HG02840 (cell line): ENCODE data around the gene UGT1A9.

Experiments used
- ATAC-seq: cut with Tn5 transposase; IDR thresholded peaks from one replicate; pipeline ENCODE4 v1.9.1; 2021; ENCODE audit warnings: mild to moderate bottlenecking, moderate library complexity, moderate number of reproducible peaks; ENCODE audit not compliant: unreplicated experiment, low FRiP score

Gene UGT1A9

DNA sequence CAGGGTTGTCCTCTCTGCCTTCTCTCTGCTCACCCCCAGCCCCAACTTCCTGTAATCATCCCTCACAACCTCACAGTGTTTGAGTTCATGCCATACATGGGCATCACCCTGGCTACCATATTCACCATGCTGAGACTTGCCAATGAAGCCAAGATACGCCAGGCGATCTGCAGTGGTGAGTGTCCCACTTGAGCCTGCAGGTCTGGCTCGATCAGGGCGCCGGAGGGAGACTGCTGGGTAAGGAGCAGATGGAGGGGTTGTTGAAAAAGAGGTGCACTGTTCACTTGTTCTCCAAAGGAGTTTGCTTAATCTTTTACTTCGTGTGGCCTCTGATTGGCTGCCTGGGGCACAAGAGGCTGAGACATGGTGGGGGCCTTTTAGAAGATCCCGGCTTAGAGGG lies 121.0 kb downstream of the UGT1A9 start:
- ATAC-seq = no peak

DNA sequence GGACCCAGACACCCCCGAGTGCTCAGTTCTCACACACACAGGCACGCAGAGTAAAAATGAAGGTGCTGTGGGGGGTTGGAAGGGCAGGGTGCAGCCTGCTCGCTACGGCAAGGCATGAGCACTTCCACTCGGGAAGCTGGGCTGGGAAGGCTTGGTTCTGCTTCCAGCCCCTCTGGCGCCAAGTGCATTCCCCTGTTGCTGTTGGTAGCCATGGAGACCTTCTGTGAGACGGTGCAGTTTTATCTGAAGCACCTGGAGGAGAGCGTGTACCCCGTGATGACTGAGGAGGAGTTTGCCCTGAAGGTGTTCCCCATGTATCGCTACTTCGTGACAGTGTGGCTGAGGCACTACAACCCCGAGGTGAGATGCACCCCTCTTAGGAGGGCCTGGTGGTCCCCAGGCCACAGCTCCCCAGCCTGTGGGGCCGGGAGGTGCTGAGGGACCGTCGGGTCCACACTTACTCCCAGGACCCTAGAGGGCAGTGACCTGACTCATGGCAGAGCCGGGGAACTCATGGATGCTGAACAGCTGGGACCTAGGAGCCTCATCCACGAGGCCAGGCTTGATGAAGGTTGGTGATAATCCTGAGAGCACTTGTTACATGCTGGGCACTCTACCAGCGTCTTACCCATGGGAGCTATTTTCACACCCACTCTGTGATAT lies 121.9 kb downstream of the UGT1A9 start:
- ATAC-seq = no peak

DNA sequence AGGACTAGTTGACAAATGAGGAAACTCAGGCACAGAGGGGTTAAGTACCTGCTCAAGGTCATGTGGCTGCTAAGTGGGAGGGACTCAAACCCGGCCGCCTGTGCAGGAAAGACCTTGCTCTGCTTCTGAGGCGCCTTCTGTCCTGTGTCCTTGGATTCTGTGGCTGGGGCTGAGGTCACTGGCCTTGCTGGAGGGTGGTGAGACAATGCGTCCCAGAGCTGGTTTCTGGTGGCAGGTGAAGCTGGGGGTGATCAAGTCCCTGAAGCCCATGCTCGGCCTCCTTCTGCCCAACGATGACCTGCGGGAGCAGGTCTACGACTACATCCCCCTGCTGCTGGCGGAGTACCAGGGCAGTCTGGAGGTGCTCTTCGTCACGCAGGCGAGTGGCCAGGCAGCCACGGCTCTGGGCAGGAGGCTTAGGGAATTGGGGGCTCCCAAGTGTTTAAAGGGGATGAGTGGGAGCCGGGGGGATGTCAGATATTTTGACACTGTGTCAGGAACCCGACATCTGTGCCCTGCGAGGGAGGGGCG lies 122.5 kb downstream of the UGT1A9 start:
- ATAC-seq = no peak

DNA sequence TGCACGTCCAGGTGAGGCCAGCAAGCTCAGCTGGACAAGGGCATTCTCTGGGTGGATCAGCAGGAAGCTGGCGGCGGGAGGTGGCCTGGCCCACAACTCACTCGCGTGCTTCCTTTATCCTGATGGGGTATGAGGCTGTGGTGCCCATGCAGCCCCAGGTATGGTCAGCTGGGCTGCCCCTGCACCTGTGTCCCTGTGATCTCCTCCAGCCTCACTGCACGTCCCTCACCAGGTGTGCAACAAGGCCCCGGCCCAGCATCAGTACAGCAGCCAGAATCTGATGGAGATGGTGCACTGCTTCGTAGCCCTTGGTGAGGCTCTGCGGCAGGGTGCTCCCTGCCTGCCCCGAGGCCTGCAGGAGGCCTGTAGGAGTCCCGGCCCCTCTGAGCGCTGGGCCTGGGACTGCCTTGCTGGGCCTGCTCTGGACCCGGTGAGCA lies 124.1 kb downstream of the UGT1A9 start:
- no peak for ATAC-seq

DNA sequence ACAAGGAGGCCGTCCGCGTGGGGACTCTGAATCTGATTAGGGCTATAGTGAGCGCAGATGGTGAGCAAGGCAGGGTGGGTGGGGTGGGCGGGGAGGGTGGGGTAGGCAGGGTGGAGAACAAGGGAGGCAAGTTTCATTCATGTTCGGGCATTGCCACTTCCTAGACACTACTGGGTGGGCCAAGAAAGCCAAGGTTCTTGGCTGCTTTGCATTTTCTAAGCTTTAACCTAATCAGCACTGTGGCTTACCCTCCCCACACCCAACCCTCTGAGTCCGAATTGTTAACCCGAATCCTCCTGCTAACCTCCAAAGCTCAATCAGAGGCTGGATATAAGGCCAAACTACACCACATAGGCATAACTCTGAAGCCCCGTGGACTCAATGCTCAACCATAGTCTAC lies 124.6 kb downstream of the UGT1A9 start:
- ATAC-seq = no peak

DNA sequence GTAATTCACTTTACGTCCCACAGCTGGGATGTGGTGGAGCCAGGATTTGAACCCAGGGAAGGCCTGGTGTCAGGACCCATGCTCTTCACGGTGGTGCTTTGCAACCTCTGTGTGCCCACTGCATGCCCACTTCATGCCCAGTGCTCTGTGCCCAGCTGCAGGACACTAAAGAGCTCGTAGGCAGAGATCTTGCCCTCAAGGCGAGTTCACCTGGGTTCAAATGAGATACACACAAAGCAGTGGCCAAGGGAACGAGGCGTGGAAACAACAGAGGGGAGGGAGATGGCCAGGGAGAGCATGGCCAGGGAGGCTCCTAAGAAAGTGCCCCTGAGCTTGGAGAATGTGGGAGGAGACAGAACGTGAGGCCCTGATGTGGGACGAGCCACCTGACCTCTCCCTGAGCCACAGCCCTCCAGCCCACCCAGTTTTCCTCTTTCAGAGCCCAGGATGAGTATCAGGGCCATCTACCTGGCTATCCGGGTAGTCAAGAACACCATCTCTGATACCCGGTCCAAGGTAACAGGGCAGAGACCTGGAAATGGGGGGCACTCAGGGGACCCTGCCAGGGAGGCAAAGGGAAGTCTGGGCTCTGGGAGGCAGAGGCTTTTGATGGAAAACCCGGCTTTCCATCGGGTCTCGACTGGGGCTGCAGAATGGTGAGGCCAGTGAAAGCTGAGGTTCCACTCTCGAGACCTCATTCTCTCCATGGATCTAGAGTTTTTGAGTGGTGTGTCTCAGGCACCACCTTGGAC lies 126.8 kb downstream of the UGT1A9 start:
- ATAC-seq = no peak

DNA sequence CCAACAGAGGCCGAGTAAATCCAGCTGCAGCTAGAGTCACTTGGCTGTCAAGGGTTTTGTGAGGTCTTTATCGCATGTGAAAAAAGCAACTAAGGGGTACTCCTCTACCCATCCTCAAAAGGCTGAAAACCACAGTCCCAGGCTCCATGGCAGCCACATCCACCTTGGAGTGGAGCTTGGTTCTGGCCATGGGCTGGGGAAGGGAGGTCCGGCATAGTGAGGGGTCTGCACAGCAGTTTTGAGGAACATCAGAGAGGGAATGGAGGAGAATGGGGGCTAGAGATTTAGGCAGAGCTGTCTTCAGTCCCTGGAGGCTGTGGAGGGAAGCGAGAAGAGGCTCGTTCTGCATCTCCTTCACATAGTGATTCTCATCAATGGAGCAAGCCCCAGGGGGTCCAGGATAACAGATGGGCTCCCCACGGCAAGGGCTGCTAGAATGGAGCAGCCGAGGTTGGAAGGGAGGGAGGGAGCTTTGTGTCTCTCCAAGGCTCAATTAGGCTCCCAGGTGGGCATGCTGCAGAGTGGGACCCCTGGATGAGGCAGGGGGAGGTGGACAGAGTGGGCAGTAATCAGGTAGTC lies 127.5 kb downstream of the UGT1A9 start:
- no peak for ATAC-seq

DNA sequence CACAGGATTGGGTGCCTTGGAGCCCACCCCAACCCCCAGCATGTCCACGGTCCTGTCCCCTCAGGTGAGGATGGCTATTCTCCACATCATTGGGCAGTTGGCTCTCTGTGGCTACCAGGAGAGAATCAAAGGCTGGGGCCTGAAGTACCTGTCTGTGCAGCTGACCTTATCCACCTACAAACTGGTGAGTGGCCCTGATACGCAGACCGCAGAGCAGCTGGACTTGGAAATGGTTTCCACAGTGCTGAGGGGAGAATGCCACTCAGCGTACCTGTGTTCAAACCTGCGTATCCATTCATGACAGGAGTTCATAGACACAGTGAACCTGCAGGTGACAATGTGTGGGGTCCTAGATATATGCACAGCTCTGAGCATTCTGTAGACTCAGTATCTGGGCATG lies 128.0 kb downstream of the UGT1A9 start:
- no peak for ATAC-seq

DNA sequence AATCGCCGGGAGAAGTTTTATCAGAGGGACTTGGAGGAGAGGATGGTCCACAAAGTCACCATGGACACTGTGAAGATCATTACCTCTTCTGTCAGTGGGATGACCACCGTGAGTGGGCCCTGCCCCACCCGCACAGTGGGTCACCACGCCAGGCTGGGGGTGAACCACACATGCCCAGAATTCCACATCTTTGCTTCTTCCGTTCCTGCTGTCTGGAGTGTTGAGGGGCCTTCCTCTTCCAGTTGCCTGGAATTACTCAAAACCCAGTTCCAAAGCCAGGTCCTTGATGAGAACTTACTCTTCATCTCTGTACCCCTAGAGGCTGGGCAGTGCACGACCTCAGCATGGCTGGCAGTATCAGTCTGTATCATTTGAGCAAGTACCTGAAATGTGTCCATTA lies 128.5 kb downstream of the UGT1A9 start:
- no peak for ATAC-seq

DNA sequence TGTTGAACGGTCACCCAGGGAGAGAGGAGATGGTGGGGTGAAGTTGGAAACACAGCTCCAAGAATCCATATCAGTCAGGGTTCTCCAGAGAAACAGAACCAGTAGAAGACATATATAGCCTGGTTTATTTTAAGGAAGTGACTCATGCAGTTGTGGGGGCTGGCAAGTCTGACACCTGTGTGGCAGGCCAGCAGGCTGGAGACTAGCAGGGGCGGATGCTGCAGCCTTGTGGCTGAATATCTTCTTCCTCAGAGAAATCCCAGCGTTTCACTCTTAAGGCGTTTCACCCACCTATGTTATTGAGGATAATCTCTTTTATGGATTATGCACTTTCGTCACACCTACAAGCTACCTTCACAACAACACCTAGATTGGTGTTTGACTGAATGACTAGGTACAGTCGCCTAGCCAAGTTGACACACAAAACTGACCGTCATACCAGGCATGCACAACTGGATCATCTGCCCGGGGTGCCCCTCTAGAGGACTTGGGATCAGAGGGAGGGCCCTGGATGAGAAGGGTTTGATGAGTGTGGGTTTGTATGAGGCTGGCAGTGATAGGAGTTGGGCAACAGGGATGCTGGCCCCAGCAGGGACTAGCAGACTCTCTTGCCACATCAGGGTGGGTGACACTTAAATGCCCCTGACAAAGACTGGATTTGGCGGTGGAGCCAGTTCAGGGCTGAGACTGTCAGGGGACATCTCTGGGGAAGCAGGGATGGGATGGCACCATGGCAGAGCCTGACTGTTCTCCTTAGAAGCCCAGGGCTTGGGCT lies 129.8 kb downstream of the UGT1A9 start:
- no peak for ATAC-seq

DNA sequence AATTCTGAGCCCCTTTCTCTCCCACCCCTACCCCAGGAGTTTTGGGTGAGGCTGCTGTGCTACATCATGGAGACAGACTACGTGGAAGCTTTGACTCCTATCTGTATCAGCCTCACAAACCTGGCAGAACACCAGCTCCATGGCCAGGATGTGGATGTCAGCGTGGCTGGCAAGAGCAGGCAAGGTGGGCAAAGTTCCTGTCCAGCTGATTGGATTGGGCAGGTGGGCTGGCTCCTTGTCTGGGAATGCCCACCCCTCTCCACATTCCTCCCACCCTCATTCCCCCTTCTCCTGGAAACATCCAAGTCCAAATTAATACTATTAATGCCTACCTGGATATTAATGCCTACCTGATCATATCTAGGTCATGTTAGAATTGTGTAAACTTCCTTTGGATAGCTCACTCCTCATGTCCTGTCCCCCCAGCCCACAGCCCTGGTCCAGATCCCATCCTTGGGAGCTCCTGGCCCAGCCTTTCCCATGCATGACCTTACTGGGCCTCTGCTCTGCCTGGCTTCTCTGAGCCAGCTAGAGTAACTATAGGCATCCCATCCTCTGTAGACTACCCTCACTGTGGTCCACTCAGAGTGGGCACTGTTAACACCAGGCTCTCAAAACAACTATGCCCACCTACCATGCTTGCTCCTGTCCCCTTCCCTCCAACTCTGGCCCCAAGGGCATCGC lies 130.6 kb downstream of the UGT1A9 start:
- ATAC-seq = no peak

DNA sequence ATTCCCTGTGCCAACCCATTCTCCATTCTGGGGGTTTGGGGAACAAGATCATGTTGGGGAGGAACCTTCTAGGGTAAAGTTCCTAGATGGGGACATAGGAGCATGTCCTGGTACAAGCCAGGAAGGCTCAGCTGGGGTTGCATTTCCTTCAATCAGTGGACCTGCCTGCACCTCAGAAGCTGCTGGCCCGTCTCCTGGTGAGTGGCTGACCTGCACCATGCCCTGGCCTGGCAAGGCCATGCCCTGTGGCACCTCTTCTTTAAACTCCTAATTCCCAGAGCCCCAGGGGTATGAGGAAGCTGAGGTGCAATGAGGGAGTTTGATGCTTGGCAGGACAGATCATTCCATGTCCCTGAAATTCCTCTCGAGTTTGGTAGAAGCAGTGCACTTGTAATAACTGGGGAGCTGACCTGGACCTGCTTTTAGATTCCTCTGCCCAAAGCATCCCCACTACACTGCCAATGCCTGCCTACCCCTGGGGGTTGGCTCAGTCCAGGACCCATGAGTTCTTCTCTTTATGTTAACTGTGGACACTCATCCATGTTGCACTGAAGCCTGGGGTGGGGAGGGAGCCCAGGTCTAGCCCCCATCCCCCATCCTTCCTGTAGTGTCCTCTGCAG lies 131.7 kb downstream of the UGT1A9 start:
- ATAC-seq = no peak

DNA sequence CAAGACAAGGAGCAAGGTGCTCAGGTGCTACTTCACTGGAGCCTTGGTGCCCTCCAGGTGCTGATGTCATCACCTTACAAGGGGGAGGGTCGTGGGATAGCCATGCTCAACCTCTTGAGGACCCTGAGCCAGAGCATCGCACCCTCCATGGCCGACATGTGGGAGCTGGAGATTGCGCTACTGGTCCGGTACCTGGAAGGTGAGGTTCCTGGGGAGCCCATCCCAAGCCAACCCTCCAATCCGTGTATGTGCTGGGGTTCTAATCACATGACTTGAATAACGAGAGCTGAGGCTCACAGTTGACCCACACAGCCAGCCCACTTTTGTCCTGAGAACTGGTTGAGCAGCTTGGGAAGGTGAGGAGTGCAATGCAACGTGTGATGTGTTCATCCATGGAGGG lies 132.3 kb downstream of the UGT1A9 start:
- ATAC-seq = no peak

DNA sequence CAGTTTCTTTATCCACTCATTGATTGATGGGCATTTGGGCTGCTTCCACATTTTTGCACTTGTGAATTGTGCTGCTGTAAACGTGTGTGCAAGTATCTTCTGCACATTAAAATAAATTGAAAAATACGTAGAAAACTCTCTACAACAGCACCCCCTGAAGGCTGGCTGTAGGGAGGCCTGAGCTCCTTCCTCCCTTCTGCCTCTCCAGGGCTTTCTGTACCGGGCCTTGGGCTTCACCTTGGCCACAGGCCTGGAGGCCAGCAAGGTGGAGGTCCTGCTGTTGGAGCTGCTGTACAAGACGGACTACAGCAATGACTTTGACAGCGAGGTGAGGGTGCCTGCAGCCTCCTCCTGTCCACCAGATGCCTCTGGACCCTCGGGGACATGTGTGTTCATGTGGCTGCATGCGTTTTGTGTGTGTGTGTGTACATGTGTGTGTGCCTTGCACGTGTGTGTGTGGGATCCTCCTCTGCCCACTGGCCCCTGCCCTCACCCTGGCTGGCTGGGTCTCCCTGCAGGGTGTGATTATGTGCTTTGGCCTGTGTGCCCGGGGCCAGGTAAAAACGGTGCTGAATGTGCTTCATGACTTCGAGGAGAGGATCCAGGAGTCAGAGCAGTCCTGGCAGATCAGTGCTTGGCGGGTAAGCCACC lies 135.6 kb downstream of the UGT1A9 start:
- no peak for ATAC-seq

DNA sequence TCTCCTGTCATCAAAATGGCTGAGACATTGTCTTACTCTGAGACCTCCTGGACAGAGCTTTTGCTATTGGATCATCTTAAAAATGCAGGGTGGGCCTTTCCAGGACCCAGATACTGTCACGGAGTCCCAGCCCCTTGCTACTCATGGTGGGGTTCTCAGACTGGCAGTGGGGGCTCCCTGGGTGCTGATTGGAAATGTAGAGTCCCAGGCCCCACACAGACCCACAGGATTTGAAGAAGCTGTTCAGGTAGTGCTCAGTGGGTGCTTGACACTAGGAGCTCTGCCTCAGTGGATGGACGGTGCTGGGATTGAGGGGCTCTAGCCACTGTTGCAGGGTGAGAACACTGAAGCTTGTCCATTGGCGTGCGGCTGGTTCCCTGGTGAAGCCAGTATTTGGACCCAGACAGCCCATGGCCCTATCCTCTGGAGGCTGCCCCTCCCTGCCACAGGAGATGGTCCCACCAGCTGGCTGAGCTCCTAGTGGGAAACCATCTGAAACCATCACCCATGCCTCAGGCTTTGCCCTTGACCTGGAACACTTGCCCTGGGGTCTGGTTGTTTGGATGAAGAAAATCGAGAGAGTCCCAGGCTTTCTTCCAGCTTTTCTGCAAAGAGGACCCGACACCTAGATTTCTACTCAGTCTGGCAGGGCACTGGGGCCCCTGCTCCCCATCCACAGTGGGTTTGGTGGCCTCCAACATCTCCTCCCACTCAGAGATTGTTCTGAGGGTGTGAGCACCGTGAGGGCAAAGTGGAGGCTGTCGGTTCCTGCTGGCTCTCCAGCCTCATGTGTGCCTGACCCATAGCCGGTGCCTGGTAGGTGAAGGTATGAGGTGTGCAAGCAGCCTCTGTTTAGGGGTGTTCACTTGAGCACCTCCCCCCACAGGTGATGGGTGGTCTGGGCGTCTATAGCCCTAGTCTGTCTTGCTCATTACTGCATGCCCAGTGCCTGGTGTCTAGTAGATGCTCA lies 136.6 kb downstream of the UGT1A9 start:
- ATAC-seq = no peak

DNA sequence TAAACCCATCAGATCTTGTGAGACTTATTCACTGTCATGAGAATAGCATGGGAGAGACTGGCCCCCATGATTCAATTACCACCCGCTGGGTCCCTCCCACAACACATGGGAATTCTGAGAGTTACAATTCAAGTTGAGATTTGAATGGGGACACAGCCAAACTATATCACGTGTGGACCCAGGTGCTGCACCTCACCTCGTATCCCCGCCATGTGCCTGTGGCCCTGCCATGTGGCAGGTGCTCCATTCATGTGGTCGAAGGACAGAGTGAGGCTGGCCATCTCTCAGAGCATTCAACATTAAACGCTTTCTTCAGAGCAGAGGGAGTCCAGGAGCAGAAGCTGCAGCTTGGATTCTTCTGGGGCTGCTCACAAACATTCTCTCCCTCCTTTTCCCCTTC lies 138.7 kb downstream of the UGT1A9 start:
- ATAC-seq = no peak

DNA sequence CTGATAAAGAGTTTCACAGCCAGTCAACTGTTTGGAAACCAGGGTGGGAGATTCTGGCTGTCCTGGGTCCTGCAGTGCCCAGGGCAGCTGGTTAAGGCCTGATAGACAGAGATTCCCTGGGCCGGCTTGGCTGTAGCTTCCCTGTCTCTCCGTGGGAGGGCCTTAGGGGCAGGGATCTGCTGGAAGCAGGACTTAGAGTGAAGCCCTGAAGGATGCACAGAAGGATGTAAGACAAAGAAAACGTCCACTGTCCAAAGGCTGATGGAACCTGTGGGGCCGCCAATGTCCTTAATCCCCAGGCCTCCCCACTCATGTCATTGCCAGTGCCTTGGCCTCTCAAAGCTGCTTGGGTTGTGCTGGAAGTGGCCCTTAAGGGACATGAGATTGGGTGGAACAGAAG lies 139.4 kb downstream of the UGT1A9 start:
- no peak for ATAC-seq

DNA sequence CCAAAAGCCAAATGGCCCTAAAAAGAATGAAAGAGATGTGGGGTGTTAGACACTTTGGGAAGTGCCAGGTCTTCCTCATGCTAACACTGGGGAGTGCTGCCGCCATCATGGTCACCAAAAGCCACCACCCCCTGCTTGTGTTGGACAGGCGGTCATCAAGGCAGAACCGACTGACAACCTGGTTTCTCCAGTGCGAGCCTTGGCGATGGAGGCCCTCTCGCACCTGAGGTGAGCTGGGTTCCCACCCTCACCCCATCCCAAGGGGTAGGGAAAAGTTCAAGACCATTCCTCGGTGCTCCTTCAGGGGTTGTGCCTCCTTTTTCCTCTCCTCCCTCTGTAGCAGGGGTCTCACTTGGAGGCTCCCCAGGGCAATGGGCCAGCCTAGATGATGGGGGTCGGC lies 140.0 kb downstream of the UGT1A9 start:
- no peak for ATAC-seq
